ENCODE data around the gene CELA2A. TPM values are rescaled to one million over a fixed set of nuclear protein-coding genes. Genes with fewer than 3 reads are reported as not detected.

Gene CELA2A
- not detected in 2 replicates for total RNA-seq

DNA sequence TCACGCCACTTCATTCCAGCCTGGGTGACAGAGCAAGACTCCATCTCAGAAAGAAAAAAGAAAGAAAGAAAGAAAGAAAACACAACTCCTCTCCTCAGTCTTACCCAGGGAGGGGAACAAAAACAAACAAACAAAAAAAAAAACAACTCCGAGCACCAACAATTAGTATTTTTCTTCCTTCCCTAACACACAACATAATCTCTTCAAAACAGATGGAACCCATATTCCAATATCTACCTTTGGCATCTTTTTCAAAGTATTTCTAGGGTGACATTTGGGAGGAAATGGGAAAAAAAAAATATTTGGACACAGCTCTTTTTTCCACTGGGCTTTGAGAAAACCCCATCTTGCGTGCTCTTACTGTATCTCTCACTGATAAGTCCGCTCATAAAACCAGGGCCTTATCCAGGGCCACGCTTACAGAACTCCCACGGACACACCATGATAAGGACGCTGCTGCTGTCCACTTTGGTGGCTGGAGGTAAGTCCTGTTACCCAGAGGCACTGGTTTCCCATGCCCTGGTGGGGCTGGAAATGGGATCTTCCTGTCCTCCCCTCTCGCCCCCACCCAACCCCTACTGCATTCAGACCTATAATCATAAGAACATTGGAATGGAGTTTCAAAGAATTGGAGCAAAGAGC is at the start of gene CELA2A:
Gene CELA2A (plus strand): TSS at position 420 of the 642 bp plus-strand sequence. CDS start 22 bp downstream, at position 442.

GRCh38 chr1:15409388-15410222 is 46.9 kb upstream of the CELA2A start, which contains the start of gene EFHD2:
EFHD2 (plus strand) TSS chr1:15409888; CDS start chr1:15409972, 84 bp downstream.

GRCh38 chr1:15475752-15476314 is 19.3 kb downstream of the CELA2A start, which contains the start of gene CELA2B:
CELA2B (plus strand) TSS chr1:15476104; CDS start chr1:15476126, 22 bp downstream.

Other genes starting within 250 kb of the CELA2A start
- 0.33 and 0.44 TPM in 2 replicates for gene FHAD1, start 209.5 kb upstream of the CELA2A start, total RNA-seq
- gene EFHD2, start 46.8 kb upstream of the CELA2A start, total RNA-seq: 38.3 and 48.8 TPM in 2 replicates
- not detected in 2 replicates for gene CTRC, start 18.3 kb upstream of the CELA2A start, total RNA-seq
- gene CELA2B, start 19.4 kb downstream of the CELA2A start, total RNA-seq: not detected in 2 replicates
- gene CASP9, start 67.5 kb downstream of the CELA2A start, total RNA-seq: 6.5 and 7.4 TPM in 2 replicates
- 12.9 and 19.7 TPM in 2 replicates for gene DNAJC16, start 70.1 kb downstream of the CELA2A start, total RNA-seq
- 0.99 and 1.6 TPM in 2 replicates for gene AGMAT, start 128.3 kb downstream of the CELA2A start, total RNA-seq
- 14.5 and 19.0 TPM in 2 replicates for gene DDI2, start 160.7 kb downstream of the CELA2A start, total RNA-seq
- gene PLEKHM2, start 227.6 kb downstream of the CELA2A start, total RNA-seq: 76.4 and 158 TPM in 2 replicates